AG04450 (cell line): ENCODE data around the gene PDIA2. TPM values are rescaled to one million over a fixed set of nuclear protein-coding genes. Genes with fewer than 3 reads are reported as not detected.

Source experiments
- CTCF ChIA-PET: fragments of 300-600, 350-600 bp; formaldehyde crosslinking; extraction: SDS; loops from one replicate; lab custom pipeline; 2022; ENCODE audit warnings: antibody characterized with exemption, inconsistent platforms; lab: Charles Lee
- POLR2A ChIA-PET: fragments of 350-600 bp; formaldehyde crosslinking; extraction: SDS; loops from one replicate; lab custom pipeline; 2021; ENCODE audit warnings: antibody characterized with exemption, inconsistent platforms; lab: Yijun Ruan, JAX
- DNase-seq: peaks from one replicate; pipeline ENCODE4 v3.0.0-alpha.2; 2011; ENCODE audit warnings: low read depth, low spot score
- H3K27ac ChIP-seq: one replicate; pipeline ENCODE4 v1.5.1; 2012; ENCODE audit warnings: low read depth, low read length, control low read depth
- H3K27me3 ChIP-seq: one replicate; pipeline ENCODE4 v1.6.0; 2012; ENCODE audit warnings: low read length; ENCODE audit not compliant: control insufficient read depth, insufficient read depth
- H3K4me3 ChIP-seq: 2 replicates; pipeline ENCODE4 v1.5.1; 2011; ENCODE audit warnings: mild to moderate bottlenecking, low read depth, low read length, control low read depth
- H3K9me3 ChIP-seq: 2 replicates; pipeline ENCODE4 v1.5.1; 2012; ENCODE audit warnings: low read length; ENCODE audit not compliant: control insufficient read depth, insufficient read depth
- CTCF ChIP-seq: IDR thresholded peaks from 2 replicates; pipeline ENCODE4 v1.5.1; 2011; ENCODE audit warnings: low read depth, low read length, control low read depth, inconsistent platforms
- polyA plus RNA-seq: library from polyadenylated mRNA; depleted of rRNA; stranded (reverse); fragments of >200 nt; gene quantifications from 2 replicates; pipeline ENCODE4 v1.2.3, GENCODE V29; 2011

PDIA2 gene
- polyA plus RNA-seq, 1 experiment, result 0.45 TPM

DNA sequence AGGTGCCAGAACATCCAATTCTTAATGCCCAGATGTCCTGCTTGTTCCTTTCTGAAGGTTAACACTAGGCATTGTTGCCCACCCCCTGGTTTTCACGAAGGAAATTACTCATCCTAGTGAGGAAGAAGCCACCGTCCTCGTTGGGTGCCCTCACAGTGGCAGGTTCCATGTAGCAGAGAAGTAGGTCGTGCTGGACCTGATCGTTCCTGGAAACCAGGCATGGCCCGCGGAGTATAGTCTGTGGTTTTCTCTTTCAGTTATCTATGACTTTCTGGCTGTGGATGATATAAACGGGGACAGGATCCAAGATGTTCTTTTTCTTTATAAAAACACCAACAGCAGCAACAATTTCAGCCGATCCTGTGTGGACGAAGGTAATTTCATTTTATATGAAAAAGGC lies 23.7 kb upstream of the PDIA2 start:
- H3K27me3 ChIP-seq, result no peaks in the 10 kb centered on the region
- H3K9me3 ChIP-seq, result no peaks in the 10 kb centered on the region
- DNase-seq, result no peak
- ChIA-PET CTCF (no interaction called here), POLR2A (no interaction called here)
- no peak for TF ChIP-seq CTCF
- no peak overlapping the region for H3K27ac ChIP-seq
- H3K4me3 ChIP-seq, result no peak overlapping the region

- no peak overlapping the region for H3K4me3 ChIP-seq
- H3K27ac ChIP-seq, result no peak overlapping the region
- no peaks in the 10 kb centered on the region for H3K9me3 ChIP-seq
- no peak for TF ChIP-seq CTCF
- no peak for DNase-seq
- ChIA-PET POLR2A (no interaction called here), CTCF (no interaction called here)
- no peaks in the 10 kb centered on the region for H3K27me3 ChIP-seq
These were observed 23.1 kb upstream of the PDIA2 start for GRCh38 chr16:259814-260253.

DNA sequence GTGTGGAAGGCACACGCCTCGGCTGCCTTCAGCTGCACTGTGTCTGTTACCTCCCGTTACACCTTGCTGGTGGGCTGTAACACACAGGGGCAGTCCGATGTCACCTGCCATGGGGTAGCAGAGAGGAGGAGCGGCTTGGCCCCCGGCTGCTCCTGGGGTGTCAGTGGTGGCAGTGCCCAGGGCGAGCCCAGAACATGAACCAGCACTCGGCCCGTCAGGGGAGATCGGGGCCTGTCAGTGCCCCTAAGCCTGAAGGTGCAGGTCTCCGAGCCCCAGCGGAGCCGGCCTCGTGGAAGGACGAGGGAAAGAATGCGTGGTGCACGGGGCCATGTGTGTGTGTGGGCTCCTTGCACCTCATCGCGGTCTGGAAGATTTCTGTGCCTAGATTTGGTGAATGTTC lies 22.6 kb upstream of the PDIA2 start:
- H3K9me3 ChIP-seq, result no peaks in the 10 kb centered on the region
- no peak for DNase-seq
- no peak overlapping the region for H3K4me3 ChIP-seq
- H3K27ac ChIP-seq, result no peak overlapping the region
- CTCF ChIA-PET, result no interaction called here
- POLR2A ChIA-PET, result no interaction called here
- no peak for TF ChIP-seq CTCF
- H3K27me3 ChIP-seq, result no peaks in the 10 kb centered on the region

GRCh38 chr16:261031-261691 lies 21.8 kb upstream of the PDIA2 start:
- H3K27me3 ChIP-seq, result no peaks in the 10 kb centered on the region
- ChIA-PET POLR2A (no interaction called here), CTCF (no interaction called here)
- no peak overlapping the region for H3K27ac ChIP-seq
- DNase-seq, result no peak
- H3K4me3 ChIP-seq, result no peak overlapping the region
- H3K9me3 ChIP-seq, result no peaks in the 10 kb centered on the region
- TF ChIP-seq CTCF, result no peak

GRCh38 chr16:262121-262745 lies 20.7 kb upstream of the PDIA2 start:
- TF ChIP-seq CTCF, result no peak
- CTCF ChIA-PET, result no interaction called here
- no peaks in the 10 kb centered on the region for H3K27me3 ChIP-seq
- H3K27ac ChIP-seq, result no peak overlapping the region
- no peak for DNase-seq
- POLR2A ChIA-PET, result no interaction called here
- H3K4me3 ChIP-seq, result no peak overlapping the region
- no peaks in the 10 kb centered on the region for H3K9me3 ChIP-seq
